Heart left ventricle (tissue), 13 donors: ENCODE measurements around the gene A1BG.

Source experiments
- POLR2A ChIP-seq, 2 donors: fragments of 450-650 bp; IDR thresholded peaks; one replicate each; pipeline ENCODE4 v1.6.1; 2017; ENCODE audit warnings: antibody characterized with exemption in 2 of 2, mild to moderate bottlenecking in 2 of 2, moderate library complexity in 2 of 2
- TF ChIP-seq, protein P1 (sequence below), 12 donors: fragments of 200-600 bp; sonication (generic) in 4 of 12; IDR thresholded peaks; one replicate each; pipeline versions ENCODE4 v1.5.0 to v1.8.0; 2018 to 2022; ENCODE audit warnings: antibody characterized with exemption in 12 of 12, mild to moderate bottlenecking in 5 of 12
- donor health status: ischemic (EF 13 %, LVEDD 7.1; RV severe dilation, severe dysfunction).
- donor health status: DM: no; HTN: yes; CAD: no.
- donor health status: DM: no; HTN: no; CAD: no.
- donor health status: ischemic (EF 25% LVEDD 6.9; RV normal size, moderate dysfunction).
- donor health status: ischemic (EF 25% LVEDD 5.7; RV mildly dilated, moderate dysfunction).
- donor health status: ischemic (EF 35%, LVEDD 5.7; RV mildly dilated, moderate dysfunction).
- donor health status: nonischemic (EF 11% LVEDD 7.7; RV severe dilation, severe dysfunction).
- donor health status: DM: yes; HTN: yes; CAD: no.
- donor health status: PGD.
- donor health status: ischemic (EF 29% LVEDD 5.4; RV normal size, mild dysfunction).
- donor health status: nonischemic (EF 23%, LVEDD 6.1; RV moderate dilation, normal function).

- TF ChIP-seq, protein P1, sequence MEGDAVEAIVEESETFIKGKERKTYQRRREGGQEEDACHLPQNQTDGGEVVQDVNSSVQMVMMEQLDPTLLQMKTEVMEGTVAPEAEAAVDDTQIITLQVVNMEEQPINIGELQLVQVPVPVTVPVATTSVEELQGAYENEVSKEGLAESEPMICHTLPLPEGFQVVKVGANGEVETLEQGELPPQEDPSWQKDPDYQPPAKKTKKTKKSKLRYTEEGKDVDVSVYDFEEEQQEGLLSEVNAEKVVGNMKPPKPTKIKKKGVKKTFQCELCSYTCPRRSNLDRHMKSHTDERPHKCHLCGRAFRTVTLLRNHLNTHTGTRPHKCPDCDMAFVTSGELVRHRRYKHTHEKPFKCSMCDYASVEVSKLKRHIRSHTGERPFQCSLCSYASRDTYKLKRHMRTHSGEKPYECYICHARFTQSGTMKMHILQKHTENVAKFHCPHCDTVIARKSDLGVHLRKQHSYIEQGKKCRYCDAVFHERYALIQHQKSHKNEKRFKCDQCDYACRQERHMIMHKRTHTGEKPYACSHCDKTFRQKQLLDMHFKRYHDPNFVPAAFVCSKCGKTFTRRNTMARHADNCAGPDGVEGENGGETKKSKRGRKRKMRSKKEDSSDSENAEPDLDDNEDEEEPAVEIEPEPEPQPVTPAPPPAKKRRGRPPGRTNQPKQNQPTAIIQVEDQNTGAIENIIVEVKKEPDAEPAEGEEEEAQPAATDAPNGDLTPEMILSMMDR (IDR thresholded peaks at IDR 0.05): no peak
- no peak for TF ChIP-seq POLR2A (IDR thresholded peaks at IDR 0.05)
Measured at GRCh38 chr19:58374200-58374599, 20.9 kb upstream of the A1BG start.
